ENCODE data around the gene C22orf23. TPM values are rescaled to one million over a fixed set of nuclear protein-coding genes. Genes with fewer than 3 reads are reported as not detected.
"Not testable (repeated sequence)": the region's sequence is repeated elsewhere in the genome, so short reads cannot be mapped to it uniquely, and the experiment has no call there.

The C22orf23 gene
- total RNA-seq, 1 donor from 2014 or later: not detected

DNA sequence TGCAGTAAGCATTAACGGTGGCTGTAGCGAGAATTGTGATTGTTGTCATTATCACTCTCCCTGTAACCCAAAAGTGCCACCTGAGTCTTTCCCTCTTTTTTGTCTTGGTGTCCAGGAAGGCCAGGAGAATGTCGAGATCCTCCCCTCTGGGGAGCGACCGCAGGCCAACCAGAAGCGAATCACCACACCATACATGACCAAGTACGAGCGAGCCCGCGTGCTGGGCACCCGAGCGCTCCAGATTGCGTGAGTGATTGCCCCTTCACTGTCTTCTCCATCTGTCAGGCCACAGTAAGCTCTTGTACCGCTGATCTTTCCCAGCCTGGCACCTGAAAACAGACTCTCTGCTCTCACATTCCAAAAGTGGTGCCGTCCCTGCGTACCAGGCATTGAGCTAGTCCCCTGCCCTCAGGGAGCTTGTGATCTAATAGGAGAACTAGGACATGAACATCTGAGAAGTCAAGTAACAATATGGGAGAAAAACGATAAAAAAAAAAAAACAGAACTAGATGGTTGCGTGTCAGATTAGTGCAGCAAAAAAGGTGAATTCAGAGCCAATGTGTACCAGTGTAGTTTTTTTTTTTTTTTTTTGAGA lies 5.9 kb upstream of the C22orf23 start:
- H3K27me3 Mint-ChIP-seq (ENCODE audit: low read depth, unreplicated experiment): no peaks in the 10 kb centered on the region
- peaks cover 21% of the 10 kb centered on the region for H3K36me3 Mint-ChIP-seq (ENCODE audit: low read depth, unreplicated experiment)
- H3K4me2 ChIP-seq (ENCODE audit: low read length): no peak overlapping the region
- no peak overlapping the region for H3K4me3 Mint-ChIP-seq (ENCODE audit: unreplicated experiment)
- H3K27ac Mint-ChIP-seq (ENCODE audit: unreplicated experiment): no peak overlapping the region
- H3K9me3 Mint-ChIP-seq (ENCODE audit: unreplicated experiment): no peaks in the 10 kb centered on the region
- no peak overlapping the region for H3K4me3 ChIP-seq (ENCODE audit: insufficient read depth, low read depth, low read length)
- H4K20me1 ChIP-seq (ENCODE audit: insufficient read depth, low read length): peaks cover 35% of the 10 kb centered on the region
- TF ChIP-seq CTCF (IDR thresholded peaks at IDR 0.05; ENCODE audit: insufficient read depth, low read depth, low read length): no peak
- no peak for TF ChIP-seq EZH2 (IDR thresholded peaks at IDR 0.05; ENCODE audit: insufficient read depth, low read length)
- H3K27ac ChIP-seq (ENCODE audit: low read depth, low read length): no peak overlapping the region
- DNase-seq (ENCODE audit: low read depth) (no peak), FAIRE-seq (no peak)
- H3K79me2 ChIP-seq (ENCODE audit: insufficient read depth, low read length): peaks cover 31% of the 10 kb centered on the region
- no peak overlapping the region for H3K9ac ChIP-seq (ENCODE audit: low read length)
- peaks cover 38% of the 10 kb centered on the region for H3K36me3 ChIP-seq (ENCODE audit: insufficient read depth, low read length)
- no peaks in the 10 kb centered on the region for H3K27me3 ChIP-seq (ENCODE audit: insufficient read depth, low read length)
- H3K9me3 ChIP-seq (ENCODE audit: insufficient read depth, low read depth, low read length): no peaks in the 10 kb centered on the region
- peaks cover 4% of the 10 kb centered on the region for H3K4me1 ChIP-seq (ENCODE audit: insufficient read depth, low read length)
- no peak overlapping the region for H2AFZ ChIP-seq (ENCODE audit: low read depth, low read length)
- H3K4me1 Mint-ChIP-seq (ENCODE audit: low read depth, unreplicated experiment): peaks cover 3% of the 10 kb centered on the region

DNA sequence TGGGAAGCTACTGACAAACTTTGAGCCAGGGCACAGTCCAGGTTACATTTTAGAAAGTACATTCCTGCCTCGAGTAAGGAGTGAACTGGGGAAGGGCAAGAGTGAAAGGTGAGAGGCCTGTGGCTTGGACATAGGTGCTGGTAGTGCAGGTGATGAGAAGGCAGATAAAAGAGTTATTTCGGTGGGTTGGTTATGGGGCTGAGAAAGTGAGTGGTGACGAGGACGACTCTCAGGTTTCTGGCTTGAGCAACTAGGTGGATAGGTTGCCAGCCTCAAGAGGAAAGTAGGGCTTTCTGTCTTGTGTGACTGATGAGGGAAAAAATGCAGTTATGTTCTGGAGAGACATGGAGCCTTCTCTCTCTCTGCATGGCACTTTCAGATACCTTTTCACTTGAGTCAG lies 3.8 kb upstream of the C22orf23 start:
- peaks cover 21% of the 10 kb centered on the region for H3K36me3 Mint-ChIP-seq (ENCODE audit: low read depth, unreplicated experiment)
- H3K36me3 ChIP-seq (ENCODE audit: insufficient read depth, low read length): peaks cover 26% of the 10 kb centered on the region
- H3K4me1 Mint-ChIP-seq (ENCODE audit: low read depth, unreplicated experiment): peaks cover 3% of the 10 kb centered on the region
- H3K27me3 Mint-ChIP-seq (ENCODE audit: low read depth, unreplicated experiment): no peaks in the 10 kb centered on the region
- no peaks in the 10 kb centered on the region for H3K9me3 ChIP-seq (ENCODE audit: insufficient read depth, low read depth, low read length)
- no peaks in the 10 kb centered on the region for H3K9me3 Mint-ChIP-seq (ENCODE audit: unreplicated experiment)
- peaks cover 10% of the 10 kb centered on the region for H3K4me1 ChIP-seq (ENCODE audit: insufficient read depth, low read length)
- H3K27ac Mint-ChIP-seq (ENCODE audit: unreplicated experiment): no peak overlapping the region
- no peak for DNase-seq (ENCODE audit: low read depth)
- H3K27me3 ChIP-seq (ENCODE audit: insufficient read depth, low read length): no peaks in the 10 kb centered on the region
- H4K20me1 ChIP-seq (ENCODE audit: insufficient read depth, low read length): peaks cover 31% of the 10 kb centered on the region
- no peak overlapping the region for H2AFZ ChIP-seq (ENCODE audit: low read depth, low read length)
- FAIRE-seq: no peak
- H3K4me2 ChIP-seq (ENCODE audit: low read length): no peak overlapping the region
- no peak overlapping the region for H3K9ac ChIP-seq (ENCODE audit: low read length)
- no peak overlapping the region for H3K27ac ChIP-seq (ENCODE audit: low read depth, low read length)
- TF ChIP-seq EZH2 (IDR thresholded peaks at IDR 0.05; ENCODE audit: insufficient read depth, low read length) (no peak), CTCF (IDR thresholded peaks at IDR 0.05; ENCODE audit: insufficient read depth, low read depth, low read length) (no peak)
- H3K4me3 ChIP-seq (ENCODE audit: insufficient read depth, low read depth, low read length): no peak overlapping the region
- no peak overlapping the region for H3K4me3 Mint-ChIP-seq (ENCODE audit: unreplicated experiment)
- peaks cover 40% of the 10 kb centered on the region for H3K79me2 ChIP-seq (ENCODE audit: insufficient read depth, low read length)

- not testable (repeated sequence) for H3K4me2 ChIP-seq (ENCODE audit: low read length); FAIRE-seq; H3K4me1 Mint-ChIP-seq (ENCODE audit: low read depth, unreplicated experiment); H3K9ac ChIP-seq (ENCODE audit: low read length); H3K27me3 ChIP-seq (ENCODE audit: insufficient read depth, low read length); H3K4me3 ChIP-seq (ENCODE audit: insufficient read depth, low read depth, low read length); H3K9me3 Mint-ChIP-seq (ENCODE audit: unreplicated experiment); H3K27ac ChIP-seq (ENCODE audit: low read depth, low read length); H3K9me3 ChIP-seq (ENCODE audit: insufficient read depth, low read depth, low read length); H3K27ac Mint-ChIP-seq (ENCODE audit: unreplicated experiment); H2AFZ ChIP-seq (ENCODE audit: low read depth, low read length); DNase-seq (ENCODE audit: low read depth); H3K4me3 Mint-ChIP-seq (ENCODE audit: unreplicated experiment); H3K27me3 Mint-ChIP-seq (ENCODE audit: low read depth, unreplicated experiment)
- Histone ChIP-seq H4K20me1 (ENCODE audit: insufficient read depth, low read length) (peaks cover 31% of the 10 kb centered on the region), H3K4me1 (ENCODE audit: insufficient read depth, low read length) (peaks cover 10% of the 10 kb centered on the region), H3K79me2 (ENCODE audit: insufficient read depth, low read length) (peaks cover 40% of the 10 kb centered on the region), H3K36me3 (ENCODE audit: insufficient read depth, low read length) (peaks cover 25% of the 10 kb centered on the region)
- H3K36me3 Mint-ChIP-seq (ENCODE audit: low read depth, unreplicated experiment): peaks cover 14% of the 10 kb centered on the region
Observed at GRCh38 chr22:37955825-37956397, 2.5 kb upstream of the C22orf23 start.

All from astrocyte (in vitro differentiated cells and primary cell).